Nephron progenitor cell (in vitro differentiated cells): ENCODE measurements around the gene MTG2.

Experiments
- DNase-seq: peaks from one replicate; pipeline ENCODE4 v3.0.0; 2021
- H3K27ac Mint-ChIP-seq: 2 replicates; pipeline ENCODE4 v1.8.0; 2021; ENCODE audit warnings: mild to moderate bottlenecking, moderate library complexity, mixed read lengths
- H3K27me3 Mint-ChIP-seq: 2 replicates; pipeline ENCODE4 v1.8.0; 2021; ENCODE audit warnings: mild to moderate bottlenecking, low read depth, mixed read lengths; ENCODE audit not compliant: poor library complexity
- H3K36me3 Mint-ChIP-seq: 2 replicates; pipeline ENCODE4 v1.8.0; 2021; ENCODE audit warnings: low read depth, mixed read lengths
- H3K4me1 Mint-ChIP-seq: 2 replicates; pipeline ENCODE4 v1.8.0; 2021; ENCODE audit warnings: mixed read lengths
- H3K4me3 Mint-ChIP-seq: 2 replicates; pipeline ENCODE4 v1.8.0; 2021; ENCODE audit warnings: mild to moderate bottlenecking, moderate library complexity, mixed read lengths
- H3K9me3 Mint-ChIP-seq: 2 replicates; pipeline ENCODE4 v1.8.0; 2021; ENCODE audit warnings: mild to moderate bottlenecking, moderate library complexity, mixed read lengths
- TF ChIP-seq, protein P1 (sequence below): fragments of 200-600 bp; sonication (generic); IDR thresholded peaks from 2 replicates; pipeline ENCODE4 v1.5.0; 2021; ENCODE audit warnings: antibody characterized with exemption

MTG2 gene

DNA sequence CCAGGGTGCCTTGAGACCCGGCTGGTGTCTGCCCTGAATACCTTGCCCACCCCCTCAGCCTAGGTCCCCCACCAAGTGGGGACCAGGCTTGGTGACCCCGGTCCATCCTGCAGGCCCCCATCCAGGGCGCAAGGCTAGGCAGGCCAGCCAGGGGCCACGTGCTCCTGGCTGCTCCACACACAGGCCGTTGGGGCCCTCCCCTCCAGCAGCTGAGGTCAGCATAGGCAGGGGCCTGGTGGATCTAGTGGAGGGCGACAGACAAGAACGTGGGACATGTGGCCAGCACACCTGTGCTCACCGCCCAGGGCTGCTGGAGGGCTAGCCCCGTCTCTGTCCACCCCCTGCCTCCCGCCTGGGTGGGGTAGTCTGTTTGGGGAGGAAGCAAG is 44.8 kb downstream of the MTG2 start:
- TF ChIP-seq, protein P1, sequence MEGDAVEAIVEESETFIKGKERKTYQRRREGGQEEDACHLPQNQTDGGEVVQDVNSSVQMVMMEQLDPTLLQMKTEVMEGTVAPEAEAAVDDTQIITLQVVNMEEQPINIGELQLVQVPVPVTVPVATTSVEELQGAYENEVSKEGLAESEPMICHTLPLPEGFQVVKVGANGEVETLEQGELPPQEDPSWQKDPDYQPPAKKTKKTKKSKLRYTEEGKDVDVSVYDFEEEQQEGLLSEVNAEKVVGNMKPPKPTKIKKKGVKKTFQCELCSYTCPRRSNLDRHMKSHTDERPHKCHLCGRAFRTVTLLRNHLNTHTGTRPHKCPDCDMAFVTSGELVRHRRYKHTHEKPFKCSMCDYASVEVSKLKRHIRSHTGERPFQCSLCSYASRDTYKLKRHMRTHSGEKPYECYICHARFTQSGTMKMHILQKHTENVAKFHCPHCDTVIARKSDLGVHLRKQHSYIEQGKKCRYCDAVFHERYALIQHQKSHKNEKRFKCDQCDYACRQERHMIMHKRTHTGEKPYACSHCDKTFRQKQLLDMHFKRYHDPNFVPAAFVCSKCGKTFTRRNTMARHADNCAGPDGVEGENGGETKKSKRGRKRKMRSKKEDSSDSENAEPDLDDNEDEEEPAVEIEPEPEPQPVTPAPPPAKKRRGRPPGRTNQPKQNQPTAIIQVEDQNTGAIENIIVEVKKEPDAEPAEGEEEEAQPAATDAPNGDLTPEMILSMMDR: no peak
- Mint-ChIP-seq H3K4me1 (no peaks in the 10 kb centered on the region), H3K9me3 (no peaks in the 10 kb centered on the region), H3K27ac (no peak overlapping the region), H3K27me3 (peaks cover 46% of the 10 kb centered on the region), H3K36me3 (no peaks in the 10 kb centered on the region), H3K4me3 (no peak overlapping the region)
- DNase-seq: no peak

DNA sequence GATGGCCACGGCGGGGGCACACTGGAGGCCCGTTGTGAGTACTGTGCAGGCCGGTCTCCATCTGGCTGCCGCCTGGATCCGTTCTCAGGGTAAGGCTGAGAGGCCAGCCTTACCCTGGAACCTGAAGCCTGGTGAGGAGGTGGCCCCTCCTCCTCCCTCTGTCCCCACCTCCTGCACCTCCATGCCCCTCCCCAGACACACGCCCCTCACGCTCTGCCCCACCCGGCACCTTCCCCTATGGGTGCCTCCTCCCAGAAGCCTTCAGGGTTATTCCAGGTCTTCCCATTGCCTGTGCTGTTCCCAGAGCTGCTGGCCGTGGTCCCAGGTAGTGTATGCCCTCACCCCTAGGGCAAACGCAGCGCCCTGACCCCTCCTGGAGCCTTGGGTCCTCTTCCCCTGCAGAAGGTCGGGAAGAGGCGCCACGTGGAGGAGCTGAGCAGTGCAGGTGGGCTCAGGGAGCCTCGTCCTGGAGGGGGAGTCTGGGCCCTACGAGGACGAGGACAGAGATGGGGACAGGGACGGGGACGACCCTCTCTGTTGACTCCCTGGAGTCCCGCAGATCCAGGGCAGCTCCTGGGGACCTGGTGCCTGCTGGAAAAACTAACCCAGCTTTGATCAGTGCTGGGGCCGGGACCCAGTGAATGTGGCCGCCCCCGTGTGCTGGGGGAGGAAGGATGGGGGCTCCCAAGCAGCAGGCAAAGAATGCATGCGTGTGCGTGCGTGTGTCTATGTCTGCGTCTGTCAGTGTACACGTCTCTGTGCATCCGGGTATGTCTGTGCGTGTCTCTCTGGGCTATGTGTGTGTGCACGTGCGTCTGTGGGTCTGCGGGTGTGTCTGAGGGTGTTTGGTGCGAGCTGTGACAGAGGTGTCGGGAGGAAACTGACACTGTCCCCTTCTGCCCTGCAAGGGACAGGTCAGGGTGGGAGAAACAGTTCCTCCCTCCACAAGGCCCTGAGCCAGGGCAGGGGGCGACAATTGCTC is 45.4 kb downstream of the MTG2 start:
- DNase-seq: no peak
- TF ChIP-seq, protein P1: no peak
- Mint-ChIP-seq H3K27ac (no peak overlapping the region), H3K4me3 (no peak overlapping the region), H3K36me3 (no peaks in the 10 kb centered on the region), H3K4me1 (no peaks in the 10 kb centered on the region), H3K9me3 (no peaks in the 10 kb centered on the region), H3K27me3 (peaks cover 39% of the 10 kb centered on the region)

DNA sequence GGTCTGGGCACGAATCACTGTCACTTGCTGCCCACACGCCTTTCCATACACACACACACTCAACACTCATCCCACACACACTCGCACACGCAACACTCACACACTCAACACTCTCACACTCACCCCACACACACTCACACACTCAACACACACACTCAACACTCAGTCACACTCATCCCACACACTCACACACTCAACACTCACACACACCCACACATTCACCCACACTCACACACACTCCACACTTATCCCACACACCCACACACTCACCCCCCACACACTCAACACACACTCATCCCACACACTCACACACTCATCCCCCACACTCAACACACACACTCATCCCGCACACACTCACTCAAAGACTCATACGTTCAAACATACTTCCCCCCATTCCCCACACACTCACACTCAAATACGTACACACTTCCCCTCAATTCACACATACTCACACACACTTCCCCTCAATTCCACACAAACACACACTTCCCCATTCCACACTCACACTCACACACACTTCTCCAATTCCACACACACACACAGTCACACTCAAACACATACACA is 46.2 kb downstream of the MTG2 start:
- Mint-ChIP-seq H3K4me1 (no peaks in the 10 kb centered on the region), H3K27me3 (peaks cover 31% of the 10 kb centered on the region), H3K27ac (no peak overlapping the region), H3K9me3 (no peaks in the 10 kb centered on the region), H3K36me3 (no peaks in the 10 kb centered on the region), H3K4me3 (no peak overlapping the region)
- DNase-seq: no peak
- TF ChIP-seq, protein P1: no peak

DNA sequence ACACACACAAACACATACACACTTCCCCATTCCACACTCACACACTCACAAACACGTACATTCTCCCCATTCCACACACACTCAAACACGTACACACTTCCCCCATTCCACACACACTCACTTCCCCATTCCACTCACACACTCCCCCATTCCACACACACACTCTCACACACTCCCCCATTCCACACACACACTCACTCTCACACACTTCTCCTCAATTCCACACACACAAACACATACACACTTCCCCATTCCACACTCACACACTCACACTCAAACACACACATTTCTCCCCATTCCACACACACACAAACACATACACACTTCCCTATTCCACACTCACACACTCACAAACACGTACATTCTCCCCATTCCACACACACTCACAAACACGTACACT is 46.8 kb downstream of the MTG2 start:
- peaks cover 2% of the 10 kb centered on the region for H3K4me1 Mint-ChIP-seq
- no peak for DNase-seq
- TF ChIP-seq, protein P1: no peak
- no peaks in the 10 kb centered on the region for H3K36me3 Mint-ChIP-seq
- H3K4me3 Mint-ChIP-seq: no peak overlapping the region
- H3K9me3 Mint-ChIP-seq: no peaks in the 10 kb centered on the region
- H3K27me3 Mint-ChIP-seq: peaks cover 25% of the 10 kb centered on the region
- H3K27ac Mint-ChIP-seq: no peak overlapping the region

DNA sequence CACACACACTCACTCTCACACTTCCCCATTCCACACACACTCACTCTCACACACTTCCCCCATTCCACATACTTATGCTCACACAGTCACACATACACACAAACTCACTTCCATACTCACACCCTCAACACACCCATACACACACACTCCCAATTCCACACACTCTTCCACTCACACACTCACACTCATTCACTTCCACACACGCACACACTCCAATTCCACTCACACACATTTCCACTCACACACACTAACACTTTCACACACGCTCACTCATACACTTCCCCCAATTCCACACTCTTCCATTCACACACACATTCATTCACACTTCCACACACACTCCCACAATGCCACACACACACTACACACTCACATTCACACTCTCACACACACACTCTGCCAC is 47.4 kb downstream of the MTG2 start:
- no peaks in the 10 kb centered on the region for H3K36me3 Mint-ChIP-seq
- DNase-seq: no peak
- peaks cover 6% of the 10 kb centered on the region for H3K4me1 Mint-ChIP-seq
- no peaks in the 10 kb centered on the region for H3K9me3 Mint-ChIP-seq
- H3K27me3 Mint-ChIP-seq: peaks cover 19% of the 10 kb centered on the region
- no peak overlapping the region for H3K4me3 Mint-ChIP-seq
- no peak overlapping the region for H3K27ac Mint-ChIP-seq
- TF ChIP-seq, protein P1: no peak
